SK-N-SH treated with all-trans-retinoic acid at 6 μM for 48 hours (cell line): ENCODE data around the gene AFM.

Source experiments
- ARNTL ChIP-seq: fragments of 450-650 bp; formaldehyde crosslinking; IDR thresholded peaks from 2 replicates; pipeline ENCODE4 v1.5.0; 2020; ENCODE audit warnings: low read depth, mild to moderate bottlenecking, moderate library complexity, borderline replicate concordance
- BACH2 ChIP-seq: fragments of 250-450 bp; sonication (Bioruptor Pico); IDR thresholded peaks from 2 replicates; pipeline ENCODE4 v1.9.0; 2021; ENCODE audit warnings: mild to moderate bottlenecking, borderline replicate concordance
- ESRRG ChIP-seq: fragments of 250-450 bp; sonication (Bioruptor Pico); IDR thresholded peaks from 2 replicates; pipeline ENCODE4 v1.6.1; 2021; ENCODE audit warnings: mild to moderate bottlenecking
- GLIS3 ChIP-seq: fragments of 250-450 bp; sonication (Bioruptor Pico); IDR thresholded peaks from 2 replicates; pipeline ENCODE4 v1.5.0; 2020; ENCODE audit warnings: mild to moderate bottlenecking, moderate library complexity
- ISL1 ChIP-seq: fragments of 250-450 bp; sonication (Bioruptor Pico); IDR thresholded peaks from 2 replicates; pipeline ENCODE4 v2.1.2; 2022; ENCODE audit warnings: mild to moderate bottlenecking, moderate library complexity
- OSR1 ChIP-seq: fragments of 250-450 bp; sonication (Bioruptor Pico); IDR thresholded peaks from 2 replicates; pipeline ENCODE4 v1.8.0; 2022; ENCODE audit warnings: moderate library complexity, mild to moderate bottlenecking, inconsistent platforms
- POU6F1 ChIP-seq: fragments of 250-450 bp; sonication (Bioruptor Pico); IDR thresholded peaks from 2 replicates; pipeline ENCODE4 v1.8.0; 2021; ENCODE audit warnings: low read depth, mild to moderate bottlenecking, moderate library complexity, borderline replicate concordance
- PPARA ChIP-seq: fragments of 250-450 bp; sonication (Bioruptor Pico); IDR thresholded peaks from 2 replicates; pipeline ENCODE4 v1.5.0; 2020; ENCODE audit warnings: mild to moderate bottlenecking, borderline replicate concordance
- RARB ChIP-seq: fragments of 250-450 bp; sonication (Bioruptor Pico); IDR thresholded peaks from 2 replicates; pipeline ENCODE4 v1.8.0; 2021; ENCODE audit warnings: mild to moderate bottlenecking, moderate library complexity
- TCF4 ChIP-seq: fragments of 250-450 bp; sonication (Bioruptor Pico); IDR thresholded peaks from 2 replicates; pipeline ENCODE4 v1.8.0; 2021; ENCODE audit warnings: mild to moderate bottlenecking, moderate library complexity, borderline replicate concordance
- TOX ChIP-seq: fragments of 250-450 bp; sonication (Bioruptor Pico); IDR thresholded peaks from 2 replicates; pipeline ENCODE4 v1.8.0; 2021; ENCODE audit warnings: mild to moderate bottlenecking, moderate library complexity, borderline replicate concordance
- ZC3H10 ChIP-seq: fragments of 250-450 bp; sonication (Bioruptor Pico); IDR thresholded peaks from 2 replicates; pipeline ENCODE4 v1.5.1; 2021; ENCODE audit warnings: mild to moderate bottlenecking, moderate library complexity
- ZFP30 ChIP-seq: fragments of 450-650 bp; formaldehyde crosslinking; IDR thresholded peaks from 2 replicates; pipeline ENCODE4 v1.5.0; 2022; ENCODE audit warnings: mild to moderate bottlenecking, moderate library complexity
- TF ChIP-seq, protein P1 (sequence below): fragments of 250-450 bp; sonication (Bioruptor Pico); IDR thresholded peaks from 2 replicates; pipeline ENCODE4 v1.8.0; 2020; ENCODE audit warnings: mild to moderate bottlenecking, moderate library complexity, borderline replicate concordance

DNA sequence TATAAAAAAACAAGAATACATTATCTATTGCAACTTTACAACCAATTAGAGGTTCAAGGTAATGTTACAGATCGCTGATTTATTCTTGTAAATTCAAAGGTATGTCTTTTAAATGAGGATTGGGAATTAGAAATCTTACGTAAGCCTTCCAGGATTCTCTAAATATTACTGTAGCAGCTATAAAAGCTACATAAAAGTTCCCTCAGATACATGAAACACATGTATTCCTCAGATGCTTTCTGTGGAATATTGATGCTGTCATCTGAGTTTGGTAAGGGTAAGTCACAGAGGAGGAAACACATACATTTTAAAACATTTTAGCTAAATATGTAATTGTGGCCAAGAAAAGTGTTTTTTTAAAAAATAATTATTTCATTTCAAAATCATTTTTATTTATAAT lies 42.1 kb upstream of the AFM start:
- no peak for TF ChIP-seq GLIS3 (CRISPR knock-in tag)
- TF ChIP-seq ZFP30 (CRISPR knock-in tag), result no peak
- no peak for TF ChIP-seq OSR1 (CRISPR knock-in tag)
- no peak for TF ChIP-seq ARNTL (CRISPR knock-in tag)
- TF ChIP-seq TCF4 (CRISPR knock-in tag), result no peak
- TF ChIP-seq, protein P1, sequence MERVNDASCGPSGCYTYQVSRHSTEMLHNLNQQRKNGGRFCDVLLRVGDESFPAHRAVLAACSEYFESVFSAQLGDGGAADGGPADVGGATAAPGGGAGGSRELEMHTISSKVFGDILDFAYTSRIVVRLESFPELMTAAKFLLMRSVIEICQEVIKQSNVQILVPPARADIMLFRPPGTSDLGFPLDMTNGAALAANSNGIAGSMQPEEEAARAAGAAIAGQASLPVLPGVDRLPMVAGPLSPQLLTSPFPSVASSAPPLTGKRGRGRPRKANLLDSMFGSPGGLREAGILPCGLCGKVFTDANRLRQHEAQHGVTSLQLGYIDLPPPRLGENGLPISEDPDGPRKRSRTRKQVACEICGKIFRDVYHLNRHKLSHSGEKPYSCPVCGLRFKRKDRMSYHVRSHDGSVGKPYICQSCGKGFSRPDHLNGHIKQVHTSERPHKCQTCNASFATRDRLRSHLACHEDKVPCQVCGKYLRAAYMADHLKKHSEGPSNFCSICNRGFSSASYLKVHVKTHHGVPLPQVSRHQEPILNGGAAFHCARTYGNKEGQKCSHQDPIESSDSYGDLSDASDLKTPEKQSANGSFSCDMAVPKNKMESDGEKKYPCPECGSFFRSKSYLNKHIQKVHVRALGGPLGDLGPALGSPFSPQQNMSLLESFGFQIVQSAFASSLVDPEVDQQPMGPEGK, result no peak
- TF ChIP-seq ISL1, result no peak
- no peak for TF ChIP-seq ESRRG (CRISPR knock-in tag)
- no peak for TF ChIP-seq BACH2 (CRISPR knock-in tag)
- TF ChIP-seq TOX (CRISPR knock-in tag), result no peak
- no peak for TF ChIP-seq PPARA (CRISPR knock-in tag)
- no peak for TF ChIP-seq POU6F1 (CRISPR knock-in tag)
- TF ChIP-seq RARB (CRISPR knock-in tag), result no peak
- no peak for TF ChIP-seq ZC3H10 (CRISPR knock-in tag)
